Measurements from ENCODE around the gene NR1D2.

DNA sequence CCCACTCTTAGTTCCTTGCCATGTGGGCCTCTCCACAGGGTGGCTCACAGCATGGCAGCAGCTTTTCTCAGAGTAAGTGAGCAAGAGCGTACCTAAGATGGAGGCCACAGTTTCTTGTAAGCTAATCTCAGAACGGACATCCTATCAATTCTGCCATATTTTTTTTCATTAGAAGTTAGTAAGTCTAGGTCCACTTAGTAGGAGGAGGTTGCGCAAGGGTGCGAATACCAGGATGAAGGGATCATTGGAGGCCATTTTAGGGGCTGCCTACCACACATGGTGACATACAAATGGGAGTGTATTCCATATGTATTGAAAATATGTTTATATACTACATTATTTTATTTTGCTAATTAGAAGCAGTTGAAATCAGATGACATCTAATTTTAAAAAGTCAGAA, 31.5 kb downstream of the NR1D2 start:
- no peak for TF ChIP-seq POLR2AphosphoS5 (IDR thresholded peaks at IDR 0.05; ENCODE audit: insufficient read depth in 1 of 2, low read depth in 1 of 2)
- TF ChIP-seq, protein P1, sequence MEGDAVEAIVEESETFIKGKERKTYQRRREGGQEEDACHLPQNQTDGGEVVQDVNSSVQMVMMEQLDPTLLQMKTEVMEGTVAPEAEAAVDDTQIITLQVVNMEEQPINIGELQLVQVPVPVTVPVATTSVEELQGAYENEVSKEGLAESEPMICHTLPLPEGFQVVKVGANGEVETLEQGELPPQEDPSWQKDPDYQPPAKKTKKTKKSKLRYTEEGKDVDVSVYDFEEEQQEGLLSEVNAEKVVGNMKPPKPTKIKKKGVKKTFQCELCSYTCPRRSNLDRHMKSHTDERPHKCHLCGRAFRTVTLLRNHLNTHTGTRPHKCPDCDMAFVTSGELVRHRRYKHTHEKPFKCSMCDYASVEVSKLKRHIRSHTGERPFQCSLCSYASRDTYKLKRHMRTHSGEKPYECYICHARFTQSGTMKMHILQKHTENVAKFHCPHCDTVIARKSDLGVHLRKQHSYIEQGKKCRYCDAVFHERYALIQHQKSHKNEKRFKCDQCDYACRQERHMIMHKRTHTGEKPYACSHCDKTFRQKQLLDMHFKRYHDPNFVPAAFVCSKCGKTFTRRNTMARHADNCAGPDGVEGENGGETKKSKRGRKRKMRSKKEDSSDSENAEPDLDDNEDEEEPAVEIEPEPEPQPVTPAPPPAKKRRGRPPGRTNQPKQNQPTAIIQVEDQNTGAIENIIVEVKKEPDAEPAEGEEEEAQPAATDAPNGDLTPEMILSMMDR (IDR thresholded peaks at IDR 0.05) = no peak

Data from vagina (tissue), 2 donors.